Liver (tissue), 9 donors: Measurements from ENCODE around the gene C3. TPM values are rescaled to one million over a fixed set of nuclear protein-coding genes. Genes with fewer than 3 reads are reported as not detected.
"Not testable (repeated sequence)": the region's sequence is repeated elsewhere in the genome, so short reads cannot be mapped to it uniquely, and the experiment has no call there.

Experiments
- DNase-seq: peaks from one replicate; pipeline ENCODE4 v3.0.0-alpha.2; 2017; ENCODE audit warnings: low spot score
- H3K27ac ChIP-seq, 2 donors: one replicate each; pipeline ENCODE4 v1.7.0; 2013; ENCODE audit warnings: inconsistent platforms in 2 of 2, low read length in 2 of 2, control low read depth in 1 of 2, low read depth in 1 of 2, mild to moderate bottlenecking in 1 of 2
- H3K27me3 ChIP-seq, 4 donors: one replicate each; pipeline versions ENCODE4 v1.6.1 to v1.7.0; 2013; ENCODE audit warnings: low read length in 3 of 4, inconsistent platforms in 1 of 4, mild to moderate bottlenecking in 1 of 4, moderate library complexity in 1 of 4; ENCODE audit not compliant: control insufficient read depth in 4 of 4, insufficient read depth in 4 of 4
- H3K36me3 ChIP-seq, 4 donors: one replicate each; pipeline versions ENCODE4 v1.6.1 to v1.7.0; 2013; ENCODE audit warnings: low read length in 3 of 4, mild to moderate bottlenecking in 3 of 4, low read depth in 1 of 4, moderate library complexity in 1 of 4; ENCODE audit not compliant: control insufficient read depth in 4 of 4, insufficient read depth in 3 of 4
- H3K4me1 ChIP-seq, 4 donors: one replicate each; pipeline versions ENCODE4 v1.6.1 to v1.7.0; 2013; ENCODE audit warnings: low read length in 3 of 4, mild to moderate bottlenecking in 3 of 4, moderate library complexity in 1 of 4; ENCODE audit not compliant: control insufficient read depth in 4 of 4, insufficient read depth in 4 of 4
- H3K4me3 ChIP-seq, 3 donors: one replicate each; pipeline versions ENCODE4 v1.6.1 to v1.7.0; 2013; ENCODE audit warnings: low read length in 3 of 3, control low read depth in 1 of 3, low read depth in 1 of 3, mild to moderate bottlenecking in 1 of 3
- H3K9ac ChIP-seq, 2 donors: one replicate each; pipeline ENCODE4 v1.7.0; 2013; ENCODE audit warnings: low read length in 2 of 2, mild to moderate bottlenecking in 2 of 2, moderate library complexity in 2 of 2, control low read depth in 1 of 2, low read depth in 1 of 2
- H3K9me3 ChIP-seq, 4 donors: one replicate each; pipeline versions ENCODE4 v1.6.1 to v1.7.0; 2013; ENCODE audit warnings: low read length in 3 of 4; ENCODE audit not compliant: control insufficient read depth in 4 of 4
- ATF3 ChIP-seq: IDR thresholded peaks from 2 replicates; pipeline ENCODE4 v1.6.1; 2016; ENCODE audit warnings: antibody characterized with exemption
- EGR1 ChIP-seq, 2 donors: IDR thresholded peaks; 2 replicates each; pipeline ENCODE4 v1.6.1; 2016 to 2018; ENCODE audit warnings: antibody characterized with exemption in 2 of 2, low read depth in 2 of 2
- FOXA1 ChIP-seq: IDR thresholded peaks from 2 replicates; pipeline ENCODE4 v1.6.1; 2016; ENCODE audit warnings: antibody characterized with exemption
- HNF4A ChIP-seq, 2 donors: conservative IDR thresholded peaks; 2 replicates each; pipeline ENCODE4 v1.6.1; 2016; ENCODE audit warnings: antibody characterized with exemption in 2 of 2, mild to moderate bottlenecking in 2 of 2
- HNF4G ChIP-seq: IDR thresholded peaks from 2 replicates; pipeline ENCODE4 v1.6.1; 2016; ENCODE audit warnings: antibody characterized with exemption
- JUND ChIP-seq, 2 donors: IDR thresholded peaks; 2 replicates each; pipeline ENCODE4 v1.6.1; 2016; ENCODE audit warnings: antibody characterized with exemption in 2 of 2
- RXRA ChIP-seq, 2 donors: IDR thresholded peaks; 2 replicates each; pipeline ENCODE4 v1.6.1; 2017 to 2018; ENCODE audit warnings: antibody characterized with exemption in 2 of 2, mild to moderate bottlenecking in 1 of 2
- SP1 ChIP-seq: IDR thresholded peaks from 2 replicates; pipeline ENCODE4 v1.6.1; 2018; ENCODE audit warnings: antibody characterized with exemption, mild to moderate bottlenecking
- TAF1 ChIP-seq: conservative IDR thresholded peaks from 2 replicates; pipeline ENCODE4 v1.6.1; 2016; ENCODE audit warnings: antibody characterized with exemption, mild to moderate bottlenecking
- WGBS: extraction: QIAGEN DNeasy Blood & Tissue Kit; methylation state at CpG from one replicate; pipeline ENCODE4 v1.1.7; 2013; 5-methylcytosine and 5-hydroxymethylcytosine counted together
- polyA plus RNA-seq, 2 donors: library from polyadenylated mRNA; stranded (reverse) in 1 of 2; unstranded in 1 of 2; fragments of 200-250 nt in 1 of 2; fragments of >200 nt in 1 of 2; fragmentation: Nextera tagmentation in 1 of 2; extraction: Ambion mirVana in 1 of 2; gene quantifications; one replicate each; pipeline versions ENCODE4 v1.2.1 to v1.2.3, GENCODE V29; 2013 to 2015
- total RNA-seq, 2 donors: library from RNA; depleted of rRNA; stranded (reverse); fragments of >200 nt; gene quantifications; one replicate each; pipeline ENCODE4 v1.2.3, GENCODE V29; 2014
- TF ChIP-seq, protein P1 (sequence below): IDR thresholded peaks from 2 replicates; pipeline ENCODE4 v1.6.1; 2016; ENCODE audit warnings: antibody characterized with exemption
- donor health status: healthy.
- donor health status: healthy.
- donor health status: healthy.
- donor health status: healthy.
- donor health status: healthy.

Gene C3
- total and polyA plus RNA-seq, 4 donors: 4,543 to 9,349 (median 8,015) TPM

DNA sequence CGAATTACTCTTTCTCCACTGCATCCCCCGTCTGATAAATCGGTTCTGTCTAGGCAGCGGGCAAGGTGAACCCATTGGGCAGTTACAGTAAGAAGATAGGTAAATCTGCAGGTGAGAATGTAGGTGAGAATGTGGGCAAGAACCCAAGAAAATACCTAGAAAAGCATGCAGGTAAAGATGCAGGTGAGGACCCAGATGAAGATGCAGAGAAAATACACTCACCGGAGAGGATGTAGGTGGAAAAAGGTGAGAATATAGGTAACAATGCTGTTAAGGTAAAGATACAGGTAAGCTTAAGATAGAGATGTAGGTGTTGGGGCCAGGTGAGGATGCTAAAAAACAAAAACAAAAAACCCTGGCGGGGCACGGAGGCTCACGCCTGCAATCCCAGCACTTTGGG lies 44.2 kb downstream of the C3 start:
- Histone ChIP-seq H3K9ac (no peak overlapping the region), H3K27ac (no peak overlapping the region), H3K4me3 (no peak overlapping the region), H3K36me3 (peaks cover 18 to 66% (median 63%) of the 10 kb centered on the region in 4 donors), H3K9me3 (no peaks in the 10 kb centered on the region), H3K4me1 (peaks cover 0 to 6% (median 0%) of the 10 kb centered on the region in 4 donors), H3K27me3 (no peaks in the 10 kb centered on the region)
- TF ChIP-seq ATF3 (no peak), HNF4G (no peak), EGR1 (IDR thresholded peaks at IDR 0.05; ENCODE audit: low read depth in 2 of 2) (no peak), SP1 (no peak)
- DNase-seq: no peak
- WGBS: 92% methylated on average over 8 of the region's 8 CpGs

- peak overlapping the region; percentile 10 to 15 for H3K27ac ChIP-seq
- 49% methylated on average over 8 of the region's 8 CpGs for WGBS
Measured at GRCh38 chr19:6674868-6675305, 45.6 kb downstream of the C3 start.

DNA sequence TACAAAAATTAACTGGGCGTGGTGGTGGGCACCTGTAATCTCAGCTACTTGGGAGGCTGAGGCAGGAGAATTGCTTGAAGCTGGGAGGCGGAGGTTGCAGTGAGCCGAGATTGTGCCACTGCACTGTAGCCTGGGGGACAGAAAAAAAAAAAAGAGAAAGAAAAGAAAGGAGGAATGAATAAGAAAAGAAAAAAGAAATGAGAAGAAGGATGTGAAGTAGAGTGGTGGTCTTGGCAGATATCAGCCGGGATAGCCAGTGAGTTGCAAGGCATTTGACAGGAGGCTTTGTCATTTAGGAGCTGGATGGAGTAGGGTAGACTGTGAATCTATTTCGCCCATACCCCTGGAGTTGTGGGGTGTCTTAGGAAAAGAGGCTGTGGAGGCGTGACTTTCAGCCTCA lies 46.0 kb downstream of the C3 start:
- H3K27ac ChIP-seq: peak overlapping the region; percentile 10 to 15
- H3K36me3 ChIP-seq: peaks cover 9 to 47% (median 45%) of the 10 kb centered on the region in 4 donors
- not testable (repeated sequence) for H3K4me1 ChIP-seq, DNase-seq, H3K9me3 ChIP-seq, H3K4me3 ChIP-seq, H3K27me3 ChIP-seq, H3K9ac ChIP-seq
- 89% methylated on average over 6 of the region's 6 CpGs for WGBS

More at GRCh38 chr19:6674868-6675305, 45.6 kb downstream of the C3 start:
- DNase-seq: peak; percentile 49
- no peak overlapping the region for H3K4me3 ChIP-seq
- no peaks in the 10 kb centered on the region for H3K27me3 ChIP-seq
- H3K9ac ChIP-seq: no peak overlapping the region
- peaks cover 0 to 6% (median 0%) of the 10 kb centered on the region in 4 donors for H3K4me1 ChIP-seq
- peaks cover 9 to 52% (median 49%) of the 10 kb centered on the region in 4 donors for H3K36me3 ChIP-seq
- TF ChIP-seq JUND (IDR thresholded peaks at IDR 0.05) (peak in 1 of 2 donors; percentile 33), RXRA (IDR thresholded peaks at IDR 0.05) (peak in 1 of 2 donors; percentile 13), SP1 (no peak), TAF1 (no peak), ATF3 (no peak)
- TF ChIP-seq, protein P1, sequence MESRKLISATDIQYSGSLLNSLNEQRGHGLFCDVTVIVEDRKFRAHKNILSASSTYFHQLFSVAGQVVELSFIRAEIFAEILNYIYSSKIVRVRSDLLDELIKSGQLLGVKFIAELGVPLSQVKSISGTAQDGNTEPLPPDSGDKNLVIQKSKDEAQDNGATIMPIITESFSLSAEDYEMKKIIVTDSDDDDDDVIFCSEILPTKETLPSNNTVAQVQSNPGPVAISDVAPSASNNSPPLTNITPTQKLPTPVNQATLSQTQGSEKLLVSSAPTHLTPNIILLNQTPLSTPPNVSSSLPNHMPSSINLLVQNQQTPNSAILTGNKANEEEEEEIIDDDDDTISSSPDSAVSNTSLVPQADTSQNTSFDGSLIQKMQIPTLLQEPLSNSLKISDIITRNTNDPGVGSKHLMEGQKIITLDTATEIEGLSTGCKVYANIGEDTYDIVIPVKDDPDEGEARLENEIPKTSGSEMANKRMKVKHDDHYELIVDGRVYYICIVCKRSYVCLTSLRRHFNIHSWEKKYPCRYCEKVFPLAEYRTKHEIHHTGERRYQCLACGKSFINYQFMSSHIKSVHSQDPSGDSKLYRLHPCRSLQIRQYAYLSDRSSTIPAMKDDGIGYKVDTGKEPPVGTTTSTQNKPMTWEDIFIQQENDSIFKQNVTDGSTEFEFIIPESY: no peak
- no peaks in the 10 kb centered on the region for H3K9me3 ChIP-seq

GRCh38 chr19:6672693-6673290 lies 47.7 kb downstream of the C3 start:
- TF ChIP-seq HNF4A (conservative IDR thresholded peaks at IDR 0.05) (peak; percentile 21 to 33), JUND (IDR thresholded peaks at IDR 0.05) (peak in 1 of 2 donors; percentile 35), FOXA1 (peak; percentile 16), SP1 (no peak)
- peaks cover 3 to 31% (median 30%) of the 10 kb centered on the region in 4 donors for H3K36me3 ChIP-seq
- H3K9ac ChIP-seq: no peak overlapping the region
- peak overlapping the region; percentile 4 to 72 for H3K27ac ChIP-seq
- H3K4me1 ChIP-seq: peaks cover 0 to 6% (median 0%) of the 10 kb centered on the region in 4 donors
- H3K4me3 ChIP-seq: no peak overlapping the region
- H3K9me3 ChIP-seq: no peaks in the 10 kb centered on the region
- WGBS: 70% methylated on average over 6 of the region's 6 CpGs
- DNase-seq: no peak
- no peaks in the 10 kb centered on the region for H3K27me3 ChIP-seq
